ENCODE measurements around the gene RAPGEF6.
A peak's percentile ranks its signal among the peaks of the same experiment; 100 is the strongest.

Gene RAPGEF6

DNA sequence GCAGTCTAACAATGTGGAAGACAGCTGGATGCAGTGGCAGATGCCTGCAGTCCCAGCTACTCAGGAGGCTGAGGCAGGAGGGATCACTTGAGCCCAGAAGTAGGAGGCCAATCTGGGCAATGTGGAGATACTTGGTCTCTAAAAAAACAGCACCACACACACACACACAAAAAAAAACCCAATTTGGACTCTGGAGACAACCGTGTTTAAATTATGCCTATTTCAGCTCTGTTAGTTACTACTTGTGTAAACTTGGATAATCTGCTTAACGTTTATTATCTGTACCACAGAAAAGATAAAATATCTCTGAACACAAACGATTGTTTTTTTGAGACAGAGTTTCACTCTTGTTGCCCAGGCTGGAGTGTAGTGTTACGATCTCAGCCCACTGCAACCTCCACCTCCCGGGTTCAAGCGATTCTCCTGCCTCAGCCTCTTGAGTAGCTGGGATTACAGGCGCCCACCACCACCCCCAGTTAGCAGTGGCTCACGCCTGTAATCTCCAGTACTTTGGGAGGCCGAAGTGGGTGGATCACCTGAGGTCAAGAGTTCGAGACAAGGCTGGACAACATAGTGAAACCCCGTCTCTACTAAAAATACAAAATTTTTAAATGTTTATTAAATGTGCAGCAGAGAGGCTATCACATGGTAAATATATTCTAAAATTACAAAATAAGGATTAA, 17.7 kb downstream of the RAPGEF6 start (continued):
- TF ChIP-seq, protein P1, sequence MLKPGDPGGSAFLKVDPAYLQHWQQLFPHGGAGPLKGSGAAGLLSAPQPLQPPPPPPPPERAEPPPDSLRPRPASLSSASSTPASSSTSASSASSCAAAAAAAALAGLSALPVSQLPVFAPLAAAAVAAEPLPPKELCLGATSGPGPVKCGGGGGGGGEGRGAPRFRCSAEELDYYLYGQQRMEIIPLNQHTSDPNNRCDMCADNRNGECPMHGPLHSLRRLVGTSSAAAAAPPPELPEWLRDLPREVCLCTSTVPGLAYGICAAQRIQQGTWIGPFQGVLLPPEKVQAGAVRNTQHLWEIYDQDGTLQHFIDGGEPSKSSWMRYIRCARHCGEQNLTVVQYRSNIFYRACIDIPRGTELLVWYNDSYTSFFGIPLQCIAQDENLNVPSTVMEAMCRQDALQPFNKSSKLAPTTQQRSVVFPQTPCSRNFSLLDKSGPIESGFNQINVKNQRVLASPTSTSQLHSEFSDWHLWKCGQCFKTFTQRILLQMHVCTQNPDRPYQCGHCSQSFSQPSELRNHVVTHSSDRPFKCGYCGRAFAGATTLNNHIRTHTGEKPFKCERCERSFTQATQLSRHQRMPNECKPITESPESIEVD (tag by site-specific recombination; IDR thresholded peaks at IDR 0.05), result peak; percentile 54; the same call in 1 of the 2 replicates

DNA sequence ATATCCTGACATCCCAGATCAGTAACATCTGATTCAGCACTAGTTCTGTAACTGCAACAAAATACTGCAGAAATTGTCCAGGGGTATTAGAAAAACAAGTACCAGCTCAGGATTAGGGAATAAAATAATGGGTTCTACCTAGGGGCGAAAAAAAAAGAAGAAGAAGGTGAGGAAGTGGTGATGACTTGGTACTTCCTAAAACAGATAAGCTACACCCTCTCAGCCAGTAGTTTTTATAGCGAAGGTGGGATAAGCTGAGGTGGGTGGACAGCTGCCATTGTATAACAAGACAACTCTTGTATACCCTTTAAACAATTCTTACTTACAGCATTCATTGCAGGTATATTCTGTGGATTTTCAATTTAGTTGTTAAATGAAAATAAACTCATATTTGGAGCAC, 19.1 kb downstream of the RAPGEF6 start:
- Histone ChIP-seq H3K36me3 (ENCODE audit: control insufficient read depth in 2 of 2, insufficient read depth in 1 of 2, low read length in 2 of 2) (no peaks in the 10 kb centered on the region), H3K27ac (ENCODE audit: extremely low read depth, low read depth, low read length) (no peak overlapping the region), H3K4me1 (ENCODE audit: control insufficient read depth, insufficient read depth, low read length) (no peaks in the 10 kb centered on the region), H3K4me3 (ENCODE audit: low read depth, low read length) (no peak overlapping the region), H3K9me3 (ENCODE audit: control insufficient read depth, insufficient read depth, low read depth, low read length) (no peaks in the 10 kb centered on the region)
- ChIA-PET CTCF (interaction anchor here (0.7 kb wide), 1 partner anchor 13 kb away, joined by 4 read pairs; no protein-coding TSS in a partner anchor), POLR2A (no interaction called here)
- TF ChIP-seq ZNF777 (tag by site-specific recombination; IDR thresholded peaks at IDR 0.05; ENCODE audit: borderline replicate concordance) (no peak), ZNF394 (tag by site-specific recombination; IDR thresholded peaks at IDR 0.05; ENCODE audit: borderline replicate concordance) (no peak), ZNF785 (tag by site-specific recombination; IDR thresholded peaks at IDR 0.05) (no peak), ZNF747 (tag by site-specific recombination; IDR thresholded peaks at IDR 0.05) (no peak), ZNF624 (tag by site-specific recombination; IDR thresholded peaks at IDR 0.05) (no peak)
- TF ChIP-seq, protein P2, sequence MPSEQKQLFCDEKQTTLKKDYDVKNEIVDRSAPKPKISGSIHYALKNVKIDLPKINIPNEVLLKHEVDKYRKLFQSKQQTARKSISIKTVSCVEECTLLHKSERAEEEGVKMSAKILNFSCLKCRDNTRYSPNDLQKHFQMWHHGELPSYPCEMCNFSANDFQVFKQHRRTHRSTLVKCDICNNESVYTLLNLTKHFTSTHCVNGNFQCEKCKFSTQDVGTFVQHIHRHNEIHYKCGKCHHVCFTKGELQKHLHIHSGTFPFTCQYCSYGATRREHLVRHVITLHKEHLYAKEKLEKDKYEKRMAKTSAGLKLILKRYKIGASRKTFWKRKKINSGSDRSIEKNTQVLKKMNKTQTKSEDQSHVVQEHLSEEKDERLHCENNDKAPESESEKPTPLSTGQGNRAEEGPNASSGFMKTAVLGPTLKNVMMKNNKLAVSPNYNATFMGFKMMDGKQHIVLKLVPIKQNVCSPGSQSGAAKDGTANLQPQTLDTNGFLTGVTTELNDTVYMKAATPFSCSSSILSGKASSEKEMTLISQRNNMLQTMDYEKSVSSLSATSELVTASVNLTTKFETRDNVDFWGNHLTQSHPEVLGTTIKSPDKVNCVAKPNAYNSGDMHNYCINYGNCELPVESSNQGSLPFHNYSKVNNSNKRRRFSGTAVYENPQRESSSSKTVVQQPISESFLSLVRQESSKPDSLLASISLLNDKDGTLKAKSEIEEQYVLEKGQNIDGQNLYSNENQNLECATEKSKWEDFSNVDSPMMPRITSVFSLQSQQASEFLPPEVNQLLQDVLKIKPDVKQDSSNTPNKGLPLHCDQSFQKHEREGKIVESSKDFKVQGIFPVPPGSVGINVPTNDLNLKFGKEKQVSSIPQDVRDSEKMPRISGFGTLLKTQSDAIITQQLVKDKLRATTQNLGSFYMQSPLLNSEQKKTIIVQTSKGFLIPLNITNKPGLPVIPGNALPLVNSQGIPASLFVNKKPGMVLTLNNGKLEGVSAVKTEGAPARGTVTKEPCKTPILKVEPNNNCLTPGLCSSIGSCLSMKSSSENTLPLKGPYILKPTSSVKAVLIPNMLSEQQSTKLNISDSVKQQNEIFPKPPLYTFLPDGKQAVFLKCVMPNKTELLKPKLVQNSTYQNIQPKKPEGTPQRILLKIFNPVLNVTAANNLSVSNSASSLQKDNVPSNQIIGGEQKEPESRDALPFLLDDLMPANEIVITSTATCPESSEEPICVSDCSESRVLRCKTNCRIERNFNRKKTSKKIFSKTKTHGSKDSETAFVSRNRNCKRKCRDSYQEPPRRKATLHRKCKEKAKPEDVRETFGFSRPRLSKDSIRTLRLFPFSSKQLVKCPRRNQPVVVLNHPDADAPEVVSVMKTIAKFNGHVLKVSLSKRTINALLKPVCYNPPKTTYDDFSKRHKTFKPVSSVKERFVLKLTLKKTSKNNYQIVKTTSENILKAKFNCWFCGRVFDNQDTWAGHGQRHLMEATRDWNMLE (tag by site-specific recombination; conservative IDR thresholded peaks at IDR 0.05; ENCODE audit: low read depth), result no peak
- TF ChIP-seq, protein P3, sequence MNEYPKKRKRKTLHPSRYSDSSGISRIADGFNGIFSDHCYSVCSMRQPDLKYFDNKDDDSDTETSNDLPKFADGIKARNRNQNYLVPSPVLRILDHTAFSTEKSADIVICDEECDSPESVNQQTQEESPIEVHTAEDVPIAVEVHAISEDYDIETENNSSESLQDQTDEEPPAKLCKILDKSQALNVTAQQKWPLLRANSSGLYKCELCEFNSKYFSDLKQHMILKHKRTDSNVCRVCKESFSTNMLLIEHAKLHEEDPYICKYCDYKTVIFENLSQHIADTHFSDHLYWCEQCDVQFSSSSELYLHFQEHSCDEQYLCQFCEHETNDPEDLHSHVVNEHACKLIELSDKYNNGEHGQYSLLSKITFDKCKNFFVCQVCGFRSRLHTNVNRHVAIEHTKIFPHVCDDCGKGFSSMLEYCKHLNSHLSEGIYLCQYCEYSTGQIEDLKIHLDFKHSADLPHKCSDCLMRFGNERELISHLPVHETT (tag by site-specific recombination; IDR thresholded peaks at IDR 0.05), result no peak

DNA sequence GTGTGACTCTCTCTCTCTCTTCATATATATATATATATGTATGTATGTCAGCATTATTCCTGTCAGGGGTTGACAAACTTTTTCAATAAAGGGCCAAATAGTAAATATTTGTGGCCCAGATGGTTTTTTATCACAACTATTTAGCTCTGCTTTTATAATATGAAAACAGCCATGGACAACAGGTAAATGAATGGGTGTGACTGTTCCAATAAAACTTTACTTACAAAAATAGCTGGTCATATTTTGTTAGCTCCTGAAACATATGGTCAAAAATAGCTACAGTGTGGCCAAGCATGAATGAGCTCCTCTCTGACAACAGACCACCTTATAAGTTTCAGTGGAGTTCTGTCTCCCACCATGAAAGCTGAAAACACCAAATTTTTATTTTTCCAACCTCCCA, 21.6 kb downstream of the RAPGEF6 start:
- TF ChIP-seq ZSCAN16 (tag by site-specific recombination; IDR thresholded peaks at IDR 0.05), result no peak
- TF ChIP-seq ZNF571 (tag by site-specific recombination; IDR thresholded peaks at IDR 0.05), result no peak
- TF ChIP-seq ZNF561 (tag by site-specific recombination; IDR thresholded peaks at IDR 0.05; ENCODE audit: borderline replicate concordance), result no peak
- no peak for TF ChIP-seq ZNF140 (tag by site-specific recombination; IDR thresholded peaks at IDR 0.05)
- TF ChIP-seq ZNF114 (tag by site-specific recombination; IDR thresholded peaks at IDR 0.05), result no peak
- TF ChIP-seq ZNF701 (tag by site-specific recombination; IDR thresholded peaks at IDR 0.05), result no peak
- POLR2A ChIA-PET, result no interaction called here
- Histone ChIP-seq H3K4me3 (ENCODE audit: low read depth, low read length) (no peak overlapping the region), H3K4me1 (ENCODE audit: control insufficient read depth, insufficient read depth, low read length) (no peaks in the 10 kb centered on the region), H3K36me3 (ENCODE audit: control insufficient read depth in 2 of 2, insufficient read depth in 1 of 2, low read length in 2 of 2) (no peaks in the 10 kb centered on the region), H3K9me3 (ENCODE audit: control insufficient read depth, insufficient read depth, low read depth, low read length) (no peaks in the 10 kb centered on the region), H3K27ac (ENCODE audit: extremely low read depth, low read depth, low read length) (no peak overlapping the region)
- CTCF ChIA-PET, result no interaction called here

All from HEK293 (cell line).